Measurements from ENCODE around the gene NUDC.

NUDC gene

DNA sequence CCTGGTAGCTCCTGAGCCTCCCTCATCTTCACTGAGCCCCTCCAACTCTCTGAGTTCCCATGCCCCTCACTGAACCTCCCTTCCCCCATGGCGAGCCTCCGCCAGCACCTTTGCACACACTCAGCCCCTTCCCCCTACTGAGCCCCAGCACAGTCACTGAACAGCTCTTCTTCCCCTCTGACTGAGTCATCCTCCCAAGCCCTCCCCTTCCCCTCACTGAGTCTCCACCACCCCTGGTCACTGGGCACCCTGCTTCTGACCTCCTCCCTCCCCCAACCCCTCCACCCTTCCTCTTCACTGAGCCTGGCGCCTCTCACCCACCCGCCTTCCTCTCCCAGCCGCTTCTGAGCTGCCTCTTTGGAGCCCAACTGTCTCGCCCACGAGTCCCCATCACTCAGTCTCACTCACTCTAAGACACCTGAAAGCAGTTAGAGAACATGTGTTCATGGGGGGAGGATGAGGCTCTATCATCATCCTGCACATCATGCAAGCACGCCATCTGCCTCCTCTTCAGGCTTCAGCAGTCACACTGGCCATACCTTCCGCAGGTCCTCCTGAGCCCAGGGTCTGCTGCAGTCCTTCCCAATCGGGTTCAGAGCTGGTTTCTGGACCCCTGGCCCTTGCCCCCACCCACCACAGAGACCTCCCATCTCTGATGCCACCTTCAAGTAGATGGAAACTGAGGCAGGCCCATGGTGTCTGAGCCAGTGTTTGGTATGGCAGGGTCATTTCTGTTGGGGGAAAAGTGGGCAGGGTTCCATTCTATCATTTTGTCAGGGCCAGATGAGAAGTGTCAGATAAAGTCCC, 70.0 kb downstream of the NUDC start:
- Histone ChIP-seq H3K4me3 (IDR thresholded peaks at IDR 0.05; ENCODE audit: insufficient read depth, low read depth, low read length) (no peak overlapping the region), H3K9ac (no peak overlapping the region), H3K4me1 (ENCODE audit: low read depth, poor library complexity, severe bottlenecking) (no peaks in the 10 kb centered on the region), H3K4me2 (no peak overlapping the region), H3K79me2 (ENCODE audit: insufficient read depth, low read depth) (no peaks in the 10 kb centered on the region), H4K20me1 (ENCODE audit: insufficient read depth) (no peaks in the 10 kb centered on the region), H3K27me3 (ENCODE audit: insufficient read depth, low read depth) (peaks cover 32% of the 10 kb centered on the region), H3K27ac (no peak overlapping the region), H3K36me3 (ENCODE audit: insufficient read depth) (no peaks in the 10 kb centered on the region), H2AFZ (ENCODE audit: low read depth) (no peak overlapping the region)
- no peak for TF ChIP-seq CTCF (conservative IDR thresholded peaks at IDR 0.05; ENCODE audit: low read depth, low read length)

DNA sequence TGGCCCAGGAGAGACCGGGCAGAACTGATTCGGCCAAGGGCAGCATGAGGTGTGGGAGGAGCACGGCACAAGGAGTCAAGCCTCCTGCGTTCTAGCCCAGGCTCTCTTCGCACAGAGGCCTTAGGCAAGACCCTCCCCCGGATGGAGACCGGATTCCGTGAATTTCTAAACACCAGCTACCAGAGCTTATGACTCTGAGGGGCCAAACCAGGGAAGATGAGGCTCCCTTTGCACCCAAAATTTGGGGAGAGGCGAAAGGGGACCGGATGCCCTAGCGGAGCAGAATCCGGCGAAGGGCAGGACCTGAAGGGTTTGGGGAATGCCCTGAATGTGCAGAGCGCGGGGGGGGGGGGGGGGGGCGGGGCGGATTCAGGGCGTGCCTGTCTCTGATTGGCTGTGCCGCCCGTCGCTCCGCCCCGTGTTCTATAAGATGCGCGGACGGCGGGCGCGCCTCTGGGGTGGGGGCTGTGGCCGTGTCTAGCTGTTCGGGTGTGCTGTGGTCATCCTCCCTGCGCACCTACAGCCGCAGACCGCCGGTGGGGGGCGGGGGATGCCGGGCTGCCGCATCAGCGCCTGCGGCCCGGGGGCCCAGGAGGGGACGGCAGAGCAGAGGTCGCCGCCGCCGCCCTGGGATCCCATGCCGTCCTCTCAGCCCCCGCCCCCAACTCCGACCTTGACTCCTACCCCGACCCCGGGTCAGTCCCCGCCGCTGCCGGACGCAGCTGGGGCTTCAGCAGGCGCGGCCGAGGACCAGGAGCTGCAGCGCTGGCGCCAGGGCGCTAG, 71.9 kb downstream of the NUDC start, which contains the start of gene TRNP1:
TSS of gene TRNP1 (plus strand) at position 456 of the 783 bp plus-strand sequence. CDS start at position 551, 95 bp downstream.
- Histone ChIP-seq H3K4me3 (IDR thresholded peaks at IDR 0.05; ENCODE audit: insufficient read depth, low read depth, low read length) (peak within 1 kb of the TSS; percentile 72), H3K9ac (no peak within 1 kb of the TSS), H3K36me3 (ENCODE audit: insufficient read depth) (no peaks in the 10 kb centered on the region), H3K27me3 (ENCODE audit: insufficient read depth, low read depth) (peaks cover 32% of the 10 kb centered on the region), H2AFZ (ENCODE audit: low read depth) (peak within 1 kb of the TSS; percentile 93), H3K4me2 (peak within 1 kb of the TSS; percentile 97), H4K20me1 (ENCODE audit: insufficient read depth) (no peaks in the 10 kb centered on the region), H3K79me2 (ENCODE audit: insufficient read depth, low read depth) (no peaks in the 10 kb centered on the region), H3K4me1 (ENCODE audit: low read depth, poor library complexity, severe bottlenecking) (peaks cover 10% of the 10 kb centered on the region), H3K27ac (no peak within 1 kb of the TSS)
- TF ChIP-seq CTCF (conservative IDR thresholded peaks at IDR 0.05; ENCODE audit: low read depth, low read length), result no peak

DNA sequence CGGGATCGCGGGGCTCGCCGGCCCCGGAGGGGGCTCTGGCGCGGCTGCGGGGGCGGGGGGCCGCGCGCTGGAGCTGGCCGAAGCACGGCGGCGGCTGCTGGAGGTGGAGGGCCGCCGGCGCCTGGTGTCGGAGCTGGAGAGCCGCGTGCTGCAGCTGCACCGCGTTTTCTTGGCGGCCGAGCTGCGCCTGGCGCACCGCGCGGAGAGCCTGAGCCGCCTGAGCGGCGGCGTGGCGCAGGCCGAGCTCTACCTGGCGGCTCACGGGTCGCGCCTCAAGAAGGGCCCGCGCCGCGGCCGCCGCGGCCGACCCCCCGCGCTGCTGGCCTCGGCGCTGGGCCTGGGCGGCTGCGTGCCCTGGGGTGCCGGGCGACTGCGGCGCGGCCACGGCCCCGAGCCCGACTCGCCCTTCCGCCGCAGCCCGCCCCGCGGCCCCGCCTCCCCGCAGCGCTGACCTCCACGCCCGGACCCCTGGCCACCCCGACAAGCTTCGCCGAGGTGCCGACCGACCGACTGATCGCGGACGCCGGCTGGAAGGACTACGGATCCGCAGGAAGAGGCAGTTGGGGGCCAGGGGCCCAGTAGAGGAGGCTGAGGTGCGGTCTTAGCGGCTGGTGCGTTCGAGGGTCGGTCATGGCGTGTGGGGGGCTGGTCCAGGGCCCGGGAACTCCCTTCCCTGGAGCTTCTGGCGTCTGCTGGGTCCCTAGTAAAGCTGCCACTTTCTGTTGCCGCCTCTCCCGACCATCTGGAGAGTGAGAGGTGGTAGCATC, 72.7 kb downstream of the NUDC start:
- no peak overlapping the region for H3K9ac ChIP-seq
- no peak overlapping the region for H3K4me3 ChIP-seq (IDR thresholded peaks at IDR 0.05; ENCODE audit: insufficient read depth, low read depth, low read length)
- TF ChIP-seq CTCF (conservative IDR thresholded peaks at IDR 0.05; ENCODE audit: low read depth, low read length), result no peak
- H3K27ac ChIP-seq, result no peak overlapping the region
- H3K27me3 ChIP-seq (ENCODE audit: insufficient read depth, low read depth), result peaks cover 32% of the 10 kb centered on the region
- peak overlapping the region; percentile 57 for H3K4me2 ChIP-seq
- H2AFZ ChIP-seq (ENCODE audit: low read depth), result peak overlapping the region; percentile 93
- peaks cover 10% of the 10 kb centered on the region for H3K4me1 ChIP-seq (ENCODE audit: low read depth, poor library complexity, severe bottlenecking)
- H3K79me2 ChIP-seq (ENCODE audit: insufficient read depth, low read depth), result no peaks in the 10 kb centered on the region
- H4K20me1 ChIP-seq (ENCODE audit: insufficient read depth), result no peaks in the 10 kb centered on the region
- no peaks in the 10 kb centered on the region for H3K36me3 ChIP-seq (ENCODE audit: insufficient read depth)

DNA sequence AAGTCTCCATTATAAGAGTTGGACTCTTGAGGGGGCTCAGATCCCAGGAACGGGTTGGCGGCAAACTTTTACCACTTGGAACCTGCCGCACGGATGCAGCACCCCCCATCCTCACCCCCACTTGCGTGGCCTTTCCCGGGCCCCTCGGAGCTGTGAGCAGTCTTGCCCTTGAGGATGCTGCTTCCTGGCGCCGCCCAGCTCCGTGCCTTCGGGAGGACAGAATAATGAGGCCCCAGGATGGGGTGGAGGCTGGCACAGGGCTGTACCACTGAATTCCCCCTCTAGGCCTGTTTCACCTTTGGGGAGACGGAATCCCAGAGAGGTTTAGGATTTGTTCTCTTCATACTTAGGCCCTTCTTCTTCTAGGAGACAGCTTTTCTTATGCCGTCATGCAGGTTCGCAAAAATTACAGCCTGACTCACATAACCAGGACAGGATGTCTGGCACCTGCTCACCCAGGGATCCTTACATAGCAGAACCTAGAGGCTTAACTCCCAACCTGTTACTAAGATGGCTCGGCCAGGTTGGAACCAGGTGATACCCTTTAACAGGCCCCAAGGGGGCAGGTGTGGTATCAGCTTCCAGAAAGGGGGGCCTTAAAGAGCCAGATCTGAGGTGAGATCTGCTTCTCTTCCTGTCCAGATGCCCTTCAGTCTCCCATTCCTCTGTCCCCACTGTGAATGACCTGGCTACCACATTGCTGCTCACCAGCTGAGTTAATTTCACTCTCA, 73.4 kb downstream of the NUDC start:
- no peaks in the 10 kb centered on the region for H3K79me2 ChIP-seq (ENCODE audit: insufficient read depth, low read depth)

More for the DNA sequence above, 73.4 kb downstream of the NUDC start:
- H3K4me2 ChIP-seq, result no peak overlapping the region
- H3K27me3 ChIP-seq (ENCODE audit: insufficient read depth, low read depth), result peaks cover 32% of the 10 kb centered on the region
- no peak overlapping the region for H3K27ac ChIP-seq
- no peak overlapping the region for H3K4me3 ChIP-seq (IDR thresholded peaks at IDR 0.05; ENCODE audit: insufficient read depth, low read depth, low read length)
- H2AFZ ChIP-seq (ENCODE audit: low read depth), result no peak overlapping the region
- no peak overlapping the region for H3K9ac ChIP-seq
- no peaks in the 10 kb centered on the region for H4K20me1 ChIP-seq (ENCODE audit: insufficient read depth)
- TF ChIP-seq CTCF (conservative IDR thresholded peaks at IDR 0.05; ENCODE audit: low read depth, low read length), result no peak
- peaks cover 10% of the 10 kb centered on the region for H3K4me1 ChIP-seq (ENCODE audit: low read depth, poor library complexity, severe bottlenecking)
- H3K36me3 ChIP-seq (ENCODE audit: insufficient read depth), result no peaks in the 10 kb centered on the region
